ELR (cell line): ENCODE results near the gene FLNC.
A peak's percentile ranks its signal among the peaks of the same experiment; 100 is the strongest.

Experiments used
- DNase-seq: peaks from one replicate; pipeline ENCODE4 v3.0.0-alpha.2; 2015; ENCODE audit warnings: low read depth

FLNC gene, protein sequence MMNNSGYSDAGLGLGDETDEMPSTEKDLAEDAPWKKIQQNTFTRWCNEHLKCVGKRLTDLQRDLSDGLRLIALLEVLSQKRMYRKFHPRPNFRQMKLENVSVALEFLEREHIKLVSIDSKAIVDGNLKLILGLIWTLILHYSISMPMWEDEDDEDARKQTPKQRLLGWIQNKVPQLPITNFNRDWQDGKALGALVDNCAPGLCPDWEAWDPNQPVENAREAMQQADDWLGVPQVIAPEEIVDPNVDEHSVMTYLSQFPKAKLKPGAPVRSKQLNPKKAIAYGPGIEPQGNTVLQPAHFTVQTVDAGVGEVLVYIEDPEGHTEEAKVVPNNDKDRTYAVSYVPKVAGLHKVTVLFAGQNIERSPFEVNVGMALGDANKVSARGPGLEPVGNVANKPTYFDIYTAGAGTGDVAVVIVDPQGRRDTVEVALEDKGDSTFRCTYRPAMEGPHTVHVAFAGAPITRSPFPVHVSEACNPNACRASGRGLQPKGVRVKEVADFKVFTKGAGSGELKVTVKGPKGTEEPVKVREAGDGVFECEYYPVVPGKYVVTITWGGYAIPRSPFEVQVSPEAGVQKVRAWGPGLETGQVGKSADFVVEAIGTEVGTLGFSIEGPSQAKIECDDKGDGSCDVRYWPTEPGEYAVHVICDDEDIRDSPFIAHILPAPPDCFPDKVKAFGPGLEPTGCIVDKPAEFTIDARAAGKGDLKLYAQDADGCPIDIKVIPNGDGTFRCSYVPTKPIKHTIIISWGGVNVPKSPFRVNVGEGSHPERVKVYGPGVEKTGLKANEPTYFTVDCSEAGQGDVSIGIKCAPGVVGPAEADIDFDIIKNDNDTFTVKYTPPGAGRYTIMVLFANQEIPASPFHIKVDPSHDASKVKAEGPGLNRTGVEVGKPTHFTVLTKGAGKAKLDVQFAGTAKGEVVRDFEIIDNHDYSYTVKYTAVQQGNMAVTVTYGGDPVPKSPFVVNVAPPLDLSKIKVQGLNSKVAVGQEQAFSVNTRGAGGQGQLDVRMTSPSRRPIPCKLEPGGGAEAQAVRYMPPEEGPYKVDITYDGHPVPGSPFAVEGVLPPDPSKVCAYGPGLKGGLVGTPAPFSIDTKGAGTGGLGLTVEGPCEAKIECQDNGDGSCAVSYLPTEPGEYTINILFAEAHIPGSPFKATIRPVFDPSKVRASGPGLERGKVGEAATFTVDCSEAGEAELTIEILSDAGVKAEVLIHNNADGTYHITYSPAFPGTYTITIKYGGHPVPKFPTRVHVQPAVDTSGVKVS (N-terminal part only)

DNA sequence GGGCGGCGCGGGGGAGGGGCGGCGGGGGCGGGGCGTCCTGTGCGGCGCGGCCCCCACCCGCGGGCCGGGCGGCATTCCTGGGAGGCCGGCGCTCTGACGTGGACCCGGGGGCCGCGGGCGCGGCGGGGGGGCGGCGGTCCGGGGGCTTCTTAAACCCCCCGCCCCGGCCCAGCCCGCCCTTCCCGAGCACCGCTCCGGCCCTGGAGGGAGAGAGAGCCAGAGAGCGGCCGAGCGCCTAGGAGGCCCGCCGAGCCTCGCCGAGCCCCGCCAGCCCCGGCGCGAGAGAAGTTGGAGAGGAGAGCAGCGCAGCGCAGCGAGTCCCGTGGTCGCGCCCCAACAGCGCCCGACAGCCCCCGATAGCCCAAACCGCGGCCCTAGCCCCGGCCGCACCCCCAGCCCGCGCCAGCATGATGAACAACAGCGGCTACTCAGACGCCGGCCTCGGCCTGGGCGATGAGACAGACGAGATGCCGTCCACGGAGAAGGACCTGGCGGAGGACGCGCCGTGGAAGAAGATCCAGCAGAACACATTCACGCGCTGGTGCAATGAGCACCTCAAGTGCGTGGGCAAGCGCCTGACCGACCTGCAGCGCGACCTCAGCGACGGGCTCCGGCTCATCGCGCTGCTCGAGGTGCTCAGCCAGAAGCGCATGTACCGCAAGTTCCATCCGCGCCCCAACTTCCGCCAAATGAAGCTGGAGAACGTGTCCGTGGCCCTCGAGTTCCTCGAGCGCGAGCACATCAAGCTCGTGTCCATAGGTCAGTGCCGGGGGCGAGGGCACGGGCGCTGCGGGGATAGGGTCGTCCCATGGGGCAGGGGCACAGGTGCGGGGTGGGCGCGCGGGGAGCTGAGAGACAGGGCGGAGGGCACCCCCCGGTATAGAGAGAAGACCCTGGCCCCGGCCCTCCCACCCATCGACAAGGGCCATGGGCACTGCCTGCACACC lies at the start of gene FLNC:
Gene FLNC, plus strand, starts transcription at position 176 of the 947 bp plus-strand sequence. Its CDS starts 232 bp downstream, at position 408.
- peak; percentile 73 for DNase-seq

GRCh38 chr7:128781126-128781525 lies 49.1 kb upstream of the FLNC start:
- DNase-seq = no peak

GRCh38 chr7:128781851-128782250 lies 48.4 kb upstream of the FLNC start:
- DNase-seq = no peak

DNA sequence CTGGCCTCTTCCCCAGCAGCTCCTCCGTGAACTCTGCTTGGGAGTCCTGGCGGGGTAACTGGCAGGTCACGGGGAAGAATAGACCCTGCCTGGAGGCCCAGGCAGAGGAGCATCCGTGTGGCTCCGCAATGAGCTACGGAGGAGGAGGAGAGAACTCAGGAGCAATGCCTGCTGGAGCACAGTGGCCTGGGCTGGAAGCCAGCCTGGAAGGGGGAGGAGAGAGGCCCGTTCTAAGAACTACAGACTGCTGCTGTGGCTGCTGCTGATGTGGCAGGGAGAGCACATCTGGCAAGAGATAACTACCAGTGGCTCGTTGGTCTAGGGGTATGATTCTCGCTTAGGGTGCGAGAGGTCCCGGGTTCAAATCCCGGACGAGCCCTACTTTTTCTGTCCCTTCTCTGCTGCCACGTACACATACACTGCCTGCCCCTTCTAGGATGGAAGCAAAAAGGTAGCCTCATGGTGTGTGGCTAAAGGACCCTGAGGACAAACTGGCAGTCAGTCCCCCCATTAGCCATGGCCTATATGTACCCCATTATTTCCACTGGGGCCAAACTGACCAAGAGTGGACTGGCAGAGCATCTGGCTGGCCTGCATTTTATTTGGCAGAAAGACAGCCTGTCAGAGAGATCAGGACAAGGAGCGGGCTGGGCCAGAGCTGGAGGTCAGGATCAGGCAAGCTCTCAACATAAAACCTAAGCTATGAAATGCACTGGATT lies 46.9 kb upstream of the FLNC start:
- peak; percentile 70 for DNase-seq

DNA sequence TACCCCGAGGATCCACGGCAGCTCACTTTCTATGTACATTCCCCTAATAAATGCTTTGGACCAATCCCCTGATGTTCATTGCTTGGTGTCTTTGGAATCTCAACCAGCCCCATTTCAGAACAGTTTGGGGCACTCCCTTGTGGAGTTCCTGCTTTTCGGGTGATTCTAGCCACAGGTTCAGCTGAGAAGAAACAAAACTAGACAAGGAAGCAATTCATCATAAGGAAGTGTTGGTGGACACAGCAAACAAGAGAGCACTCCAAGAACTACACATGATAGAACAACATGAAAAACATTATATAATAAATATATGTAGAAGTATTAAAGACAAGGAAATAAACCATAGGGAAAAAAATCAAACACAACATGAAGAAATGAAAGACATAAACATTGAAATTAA lies 44.5 kb upstream of the FLNC start:
- DNase-seq = no peak

- DNase-seq = no peak
These were observed 41.5 kb upstream of the FLNC start for GRCh38 chr7:128788446-128789412.

DNA sequence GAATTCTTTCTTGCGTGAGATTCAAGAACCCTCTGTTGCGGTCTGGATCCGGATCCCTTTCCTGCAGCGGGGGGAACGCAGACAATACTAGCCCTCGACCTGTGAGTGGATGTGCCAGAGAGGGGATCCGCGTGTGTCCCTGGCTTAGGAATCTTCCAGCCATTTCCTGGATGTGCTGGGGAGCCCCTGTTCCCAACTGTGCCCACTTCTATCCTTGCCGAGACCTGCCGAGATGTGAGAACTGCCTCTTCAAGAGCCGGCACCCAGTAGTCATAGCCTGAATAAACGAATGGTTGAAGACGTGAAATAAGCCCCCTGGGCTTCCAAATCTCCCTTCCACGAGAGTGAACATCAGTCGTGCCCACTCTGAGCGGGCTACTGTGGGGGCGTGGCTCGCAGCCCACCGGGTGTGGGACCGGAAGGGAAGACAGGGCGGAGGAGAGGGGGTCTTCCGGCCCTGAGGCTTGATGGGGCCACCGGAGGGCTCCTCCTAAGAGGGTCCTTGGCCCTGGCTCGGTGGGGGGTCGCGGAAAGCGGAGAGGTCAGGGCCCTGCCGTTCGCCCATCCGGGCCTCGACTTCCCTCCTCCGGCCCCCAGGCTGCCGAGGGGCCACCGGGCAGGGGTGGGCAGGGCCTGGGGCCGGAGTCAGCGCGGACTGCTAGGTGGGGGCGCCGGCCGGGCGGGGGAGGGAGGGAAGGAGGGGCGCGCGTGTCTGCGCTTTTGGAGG lies 39.7 kb upstream of the FLNC start:
- DNase-seq = no peak

GRCh38 chr7:128791121-128791971 lies 38.9 kb upstream of the FLNC start, which contains the start of gene CCDC136:
Gene CCDC136, plus strand, starts transcription at chr7:128791968. Its CDS starts 444 bp downstream, at chr7:128792412.
- peak; percentile 67 for DNase-seq

DNA sequence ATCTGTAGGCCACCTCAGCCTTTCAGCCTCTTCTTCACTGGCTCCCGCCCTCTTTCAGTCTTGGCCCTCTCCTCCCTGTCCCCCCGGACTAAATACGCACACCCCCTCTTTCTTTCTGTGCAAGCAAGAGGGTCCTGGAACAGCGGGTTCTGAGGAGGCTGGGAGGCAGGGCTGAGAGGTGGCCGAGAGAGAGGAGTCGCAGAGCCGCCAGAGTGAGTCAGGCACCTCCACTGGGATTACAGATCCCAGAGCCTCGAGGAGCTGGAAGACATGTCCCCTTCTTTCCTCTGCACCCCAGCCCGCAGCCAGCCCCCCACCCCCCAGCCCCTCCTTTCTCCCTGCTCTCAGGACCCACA lies 38.3 kb upstream of the FLNC start:
- DNase-seq = peak; percentile 54

DNA sequence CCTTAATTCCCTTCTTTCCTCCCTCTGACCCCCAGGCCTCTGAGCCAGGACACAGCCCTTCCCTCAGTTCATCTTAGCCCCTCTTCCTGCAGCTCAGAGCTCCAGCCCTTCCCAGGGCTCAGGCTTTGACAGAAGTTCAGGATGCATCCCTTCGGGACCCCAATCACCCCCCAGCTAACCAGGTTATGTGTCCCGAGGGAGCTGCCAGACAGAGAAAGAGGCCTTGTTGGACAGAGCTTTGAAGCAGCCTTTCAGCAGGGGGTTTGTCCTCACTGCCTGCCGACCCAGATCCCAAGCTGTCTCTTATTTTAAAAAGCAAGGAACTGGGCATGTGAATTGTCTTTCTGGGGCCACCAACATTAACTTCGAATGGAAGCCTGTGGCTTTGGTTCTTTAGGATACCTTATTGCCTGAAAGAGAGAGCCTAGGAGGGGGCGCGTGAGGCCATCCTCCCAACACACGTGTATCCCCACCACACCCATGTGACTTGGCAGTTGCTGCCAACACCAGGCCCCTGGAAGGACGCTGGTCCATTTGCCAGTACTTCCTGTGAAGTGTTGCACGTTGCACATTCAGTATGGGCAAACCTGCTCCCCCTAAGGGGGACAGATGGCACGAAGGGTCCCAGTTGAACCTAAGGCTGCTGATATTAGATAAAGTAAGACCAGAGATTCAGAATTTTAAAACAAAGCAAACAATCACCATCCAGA lies 37.6 kb upstream of the FLNC start:
- no peak for DNase-seq

DNA sequence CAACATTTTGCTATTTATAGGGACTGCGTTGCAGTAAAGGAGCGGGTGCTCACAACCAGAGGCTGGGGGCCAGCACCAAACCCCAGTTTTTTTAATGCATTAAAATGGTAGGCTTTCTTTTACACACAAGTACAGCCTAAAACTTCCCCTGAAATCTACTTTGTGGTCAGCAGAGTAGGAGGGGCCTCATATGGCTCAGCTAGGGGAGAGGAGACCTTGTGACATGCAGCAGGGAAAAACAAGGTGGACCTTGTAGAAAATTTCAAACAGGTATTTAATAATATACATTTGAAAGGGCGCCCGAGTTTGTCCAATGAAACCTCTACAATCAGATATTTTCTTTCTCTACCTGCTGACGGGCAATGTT lies 37.0 kb upstream of the FLNC start:
- no peak for DNase-seq

DNA sequence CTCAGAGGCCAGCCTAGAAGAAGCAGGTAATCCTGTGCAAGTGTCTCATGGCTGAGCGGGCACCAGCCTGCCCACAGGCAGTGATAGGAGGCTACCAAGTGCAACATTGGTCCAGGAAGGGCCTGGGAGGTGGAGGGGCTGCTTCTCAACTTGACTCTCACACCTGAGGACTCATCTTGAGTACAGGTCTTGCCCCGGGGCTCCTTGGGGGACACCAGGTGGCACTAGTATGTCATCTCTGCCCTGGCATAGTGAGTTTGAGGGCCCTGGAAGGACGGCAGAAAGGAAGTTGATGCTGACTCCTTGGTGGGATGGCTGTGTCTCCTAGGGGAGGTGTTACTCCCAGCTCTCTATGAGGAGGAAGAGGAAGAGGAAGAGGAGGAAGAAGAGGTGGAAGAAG lies 36.2 kb upstream of the FLNC start:
- no peak for DNase-seq

DNA sequence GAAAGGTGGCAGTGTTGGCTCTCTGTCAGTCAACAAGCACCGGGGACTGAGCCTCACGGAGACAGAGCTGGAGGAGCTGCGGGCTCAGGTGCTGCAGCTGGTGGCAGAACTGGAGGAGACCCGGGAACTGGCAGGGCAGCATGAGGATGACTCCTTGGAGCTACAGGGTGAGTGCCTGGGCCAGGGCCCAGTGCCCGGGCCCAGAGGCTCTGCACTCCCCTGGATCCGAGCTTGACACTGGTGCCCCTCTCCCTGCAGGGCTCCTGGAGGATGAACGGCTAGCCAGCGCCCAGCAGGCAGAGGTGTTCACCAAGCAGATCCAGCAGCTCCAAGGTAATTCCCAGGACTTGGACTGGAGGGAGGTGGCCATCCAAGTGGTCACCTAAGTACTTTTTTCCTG lies 35.8 kb upstream of the FLNC start:
- DNase-seq = no peak

DNA sequence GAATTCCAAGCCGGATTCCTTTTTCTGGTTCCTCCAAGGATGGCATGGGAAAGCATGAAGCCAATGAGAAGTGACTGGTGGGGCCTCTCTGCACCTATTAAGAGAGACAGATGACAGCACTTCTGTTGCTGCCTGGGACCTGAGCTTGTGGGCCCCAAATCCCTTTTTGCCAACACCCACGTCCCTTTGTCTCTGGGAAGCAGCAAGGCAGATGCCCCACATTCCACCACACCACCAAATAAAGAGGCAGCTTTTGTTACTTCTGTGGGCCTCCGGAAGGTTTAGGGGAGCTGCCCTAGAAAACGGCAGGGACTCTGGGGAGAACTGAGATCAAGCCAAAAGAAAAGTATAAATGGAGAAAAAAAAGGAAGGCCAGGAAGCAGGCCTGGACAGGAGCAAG lies 35.1 kb upstream of the FLNC start:
- no peak for DNase-seq

DNA sequence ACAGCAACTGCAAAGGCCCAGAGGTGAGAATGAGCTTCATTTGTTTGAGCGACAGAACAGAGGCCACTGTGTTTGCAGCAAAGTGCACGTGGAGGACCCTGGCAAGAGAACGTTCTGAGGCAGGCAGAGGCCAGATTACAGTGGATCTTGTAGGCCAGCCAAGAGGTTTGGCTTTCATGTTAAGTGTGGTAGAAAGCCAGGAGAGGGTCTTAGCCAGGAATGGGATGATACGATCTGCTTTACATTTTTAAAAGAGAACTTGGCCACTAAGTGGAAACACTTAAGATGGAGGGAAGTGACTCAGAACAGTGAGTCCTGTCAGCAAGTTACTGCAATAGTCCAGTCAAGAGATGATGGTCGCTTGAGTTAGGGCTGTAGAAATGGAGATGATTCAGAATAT lies 33.9 kb upstream of the FLNC start:
- peak; percentile 41 for DNase-seq

GRCh38 chr7:128799451-128799850 lies 30.8 kb upstream of the FLNC start:
- DNase-seq = no peak

- no peak for DNase-seq
These were observed 29.6 kb upstream of the FLNC start for GRCh38 chr7:128800567-128800966.
